Stimulated activated naive CD8-positive, alpha-beta T cell treated with anti-CD3 and anti-CD28 coated beads, Interleukin-15, Interleukin-2, amounts not matched to agents 100 ng/mL and 50 ng/mL, for 24 hours (primary cell): ENCODE results near the gene GMNC.
"Not testable (repeated sequence)": the region's sequence is repeated elsewhere in the genome, so short reads cannot be mapped to it uniquely, and the experiment has no call there.

Experiments
- H3K27ac Mint-ChIP-seq: one replicate; pipeline ENCODE4 v1.8.0; 2021; ENCODE audit warnings: mild to moderate bottlenecking, mixed read lengths
- H3K27me3 Mint-ChIP-seq: one replicate; pipeline ENCODE4 v1.8.0; 2021; ENCODE audit warnings: mixed read lengths
- H3K36me3 Mint-ChIP-seq: one replicate; pipeline ENCODE4 v1.8.0; 2021; ENCODE audit warnings: low read depth, mixed read lengths
- H3K4me1 Mint-ChIP-seq: one replicate; pipeline ENCODE4 v1.8.0; 2021; ENCODE audit warnings: low read depth, mixed read lengths
- H3K4me3 Mint-ChIP-seq: one replicate; pipeline ENCODE4 v1.8.0; 2021; ENCODE audit warnings: mild to moderate bottlenecking, mixed read lengths
- H3K9me3 Mint-ChIP-seq: one replicate; pipeline ENCODE4 v1.8.0; 2021; ENCODE audit warnings: mixed read lengths

GMNC gene

GRCh38 chr3:190862209-190863118 is at the start of gene GMNC:
Gene GMNC (minus strand): TSS chr3:190862694. CDS start chr3:190862615, 79 bp downstream.
- H3K4me3 Mint-ChIP-seq: peak within 1 kb of the TSS; percentile 47
- H3K36me3 Mint-ChIP-seq: no peaks in the 10 kb centered on the region
- no peaks in the 10 kb centered on the region for H3K9me3 Mint-ChIP-seq
- H3K27ac Mint-ChIP-seq: no peak within 1 kb of the TSS
- H3K27me3 Mint-ChIP-seq: peaks cover 58% of the 10 kb centered on the region
- peaks cover 4% of the 10 kb centered on the region for H3K4me1 Mint-ChIP-seq

GRCh38 chr3:190911382-190911781 is 48.9 kb upstream of the GMNC start:
- Mint-ChIP-seq H3K4me1 (no peaks in the 10 kb centered on the region), H3K36me3 (no peaks in the 10 kb centered on the region), H3K27ac (no peak overlapping the region), H3K27me3 (no peaks in the 10 kb centered on the region), H3K4me3 (no peak overlapping the region), H3K9me3 (peaks cover 7% of the 10 kb centered on the region)

- Mint-ChIP-seq H3K27ac (no peak overlapping the region), H3K9me3 (peaks cover 10% of the 10 kb centered on the region), H3K36me3 (no peaks in the 10 kb centered on the region), H3K4me3 (no peak overlapping the region), H3K4me1 (no peaks in the 10 kb centered on the region), H3K27me3 (no peaks in the 10 kb centered on the region)
Observed at GRCh38 chr3:190909908-190910307, 47.4 kb upstream of the GMNC start.

- H3K4me1 Mint-ChIP-seq: no peaks in the 10 kb centered on the region
- no peaks in the 10 kb centered on the region for H3K27me3 Mint-ChIP-seq
- no peak overlapping the region for H3K4me3 Mint-ChIP-seq
- no peaks in the 10 kb centered on the region for H3K36me3 Mint-ChIP-seq
- peaks cover 24% of the 10 kb centered on the region for H3K9me3 Mint-ChIP-seq
- no peak overlapping the region for H3K27ac Mint-ChIP-seq
Observed at GRCh38 chr3:190903156-190903555, 40.7 kb upstream of the GMNC start.

- H3K36me3 Mint-ChIP-seq: no peaks in the 10 kb centered on the region
- H3K27ac Mint-ChIP-seq: no peak overlapping the region
- H3K4me1 Mint-ChIP-seq: no peaks in the 10 kb centered on the region
- no peaks in the 10 kb centered on the region for H3K27me3 Mint-ChIP-seq
- H3K4me3 Mint-ChIP-seq: no peak overlapping the region
- H3K9me3 Mint-ChIP-seq: peaks cover 30% of the 10 kb centered on the region
Observed at GRCh38 chr3:190902292-190902691, 39.8 kb upstream of the GMNC start.

GRCh38 chr3:190892395-190892902 is 30.0 kb upstream of the GMNC start:
- Mint-ChIP-seq H3K36me3 (no peaks in the 10 kb centered on the region), H3K9me3 (peaks cover 10% of the 10 kb centered on the region), H3K4me1 (no peaks in the 10 kb centered on the region), H3K27me3 (peaks cover 5% of the 10 kb centered on the region), H3K4me3 (no peak overlapping the region), H3K27ac (no peak overlapping the region)

- peaks cover 9% of the 10 kb centered on the region for H3K27me3 Mint-ChIP-seq
- no peaks in the 10 kb centered on the region for H3K9me3 Mint-ChIP-seq
- H3K4me1 Mint-ChIP-seq: no peaks in the 10 kb centered on the region
- H3K36me3 Mint-ChIP-seq: no peaks in the 10 kb centered on the region
- no peak overlapping the region for H3K4me3 Mint-ChIP-seq
- no peak overlapping the region for H3K27ac Mint-ChIP-seq
Observed at GRCh38 chr3:190886945-190887344, 24.5 kb upstream of the GMNC start.

- H3K9me3 Mint-ChIP-seq: no peaks in the 10 kb centered on the region
- peaks cover 7% of the 10 kb centered on the region for H3K27me3 Mint-ChIP-seq
- H3K4me1 Mint-ChIP-seq: no peaks in the 10 kb centered on the region
- no peak overlapping the region for H3K27ac Mint-ChIP-seq
- no peak overlapping the region for H3K4me3 Mint-ChIP-seq
- H3K36me3 Mint-ChIP-seq: no peaks in the 10 kb centered on the region
Observed at GRCh38 chr3:190883973-190884832, 21.7 kb upstream of the GMNC start.

GRCh38 chr3:190883141-190883540 is 20.6 kb upstream of the GMNC start:
- Mint-ChIP-seq H3K4me3 (no peak overlapping the region), H3K9me3 (no peaks in the 10 kb centered on the region), H3K27me3 (peaks cover 7% of the 10 kb centered on the region), H3K4me1 (no peaks in the 10 kb centered on the region), H3K36me3 (no peaks in the 10 kb centered on the region), H3K27ac (no peak overlapping the region)

- Mint-ChIP-seq H3K27me3 (peaks cover 4% of the 10 kb centered on the region), H3K27ac (no peak overlapping the region), H3K4me3 (no peak overlapping the region), H3K9me3 (no peaks in the 10 kb centered on the region), H3K4me1 (no peaks in the 10 kb centered on the region), H3K36me3 (no peaks in the 10 kb centered on the region)
Observed at GRCh38 chr3:190877925-190878324, 15.4 kb upstream of the GMNC start.

- H3K4me3 Mint-ChIP-seq, H3K4me1 Mint-ChIP-seq, H3K27me3 Mint-ChIP-seq, H3K36me3 Mint-ChIP-seq, H3K9me3 Mint-ChIP-seq, H3K27ac Mint-ChIP-seq: not testable (repeated sequence)
Observed at GRCh38 chr3:190876433-190876832, 13.9 kb upstream of the GMNC start.

GRCh38 chr3:190875061-190875460 is 12.6 kb upstream of the GMNC start:
- H3K9me3 Mint-ChIP-seq, H3K27ac Mint-ChIP-seq, H3K4me3 Mint-ChIP-seq, H3K36me3 Mint-ChIP-seq, H3K27me3 Mint-ChIP-seq, H3K4me1 Mint-ChIP-seq: not testable (repeated sequence)

GRCh38 chr3:190870127-190870526 is 7.6 kb upstream of the GMNC start:
- no peaks in the 10 kb centered on the region for H3K9me3 Mint-ChIP-seq
- peaks cover 12% of the 10 kb centered on the region for H3K27me3 Mint-ChIP-seq
- H3K4me3 Mint-ChIP-seq: no peak overlapping the region
- no peaks in the 10 kb centered on the region for H3K36me3 Mint-ChIP-seq
- H3K27ac Mint-ChIP-seq: no peak overlapping the region
- H3K4me1 Mint-ChIP-seq: no peaks in the 10 kb centered on the region

- H3K36me3 Mint-ChIP-seq: no peaks in the 10 kb centered on the region
- H3K4me1 Mint-ChIP-seq: peaks cover 3% of the 10 kb centered on the region
- no peaks in the 10 kb centered on the region for H3K9me3 Mint-ChIP-seq
- no peak overlapping the region for H3K4me3 Mint-ChIP-seq
- H3K27me3 Mint-ChIP-seq: peaks cover 36% of the 10 kb centered on the region
- H3K27ac Mint-ChIP-seq: no peak overlapping the region
Observed at GRCh38 chr3:190867071-190867470, 4.6 kb upstream of the GMNC start.

- Mint-ChIP-seq H3K4me1 (peaks cover 4% of the 10 kb centered on the region), H3K36me3 (no peaks in the 10 kb centered on the region), H3K4me3 (no peak overlapping the region), H3K9me3 (no peaks in the 10 kb centered on the region), H3K27ac (no peak overlapping the region), H3K27me3 (peaks cover 48% of the 10 kb centered on the region)
Observed at GRCh38 chr3:190865828-190866227, 3.3 kb upstream of the GMNC start.
